Peyer's patch (tissue), 4 donors: ENCODE data around the gene CYP27A1. TPM values are rescaled to one million over a fixed set of nuclear protein-coding genes. Genes with fewer than 3 reads are reported as not detected.

Experiments
- DNase-seq, 3 donors: peaks; one replicate each; pipeline ENCODE4 v3.0.0-alpha.2; 2017 to 2019
- H3K27ac ChIP-seq, 4 donors: fragments of 200-600 bp; sonication (generic); one replicate each; pipeline ENCODE4 v1.5.1; 2016 to 2019
- H3K27me3 ChIP-seq, 2 donors: fragments of 200-600 bp; sonication (generic); one replicate each; pipeline ENCODE4 v1.5.1; 2019
- H3K36me3 ChIP-seq, 3 donors: fragments of 200-600 bp; sonication (generic); one replicate each; pipeline ENCODE4 v1.5.1; 2016 to 2019
- H3K4me1 ChIP-seq, 4 donors: fragments of 200-600 bp; sonication (generic); one replicate each; pipeline ENCODE4 v1.5.1; 2016 to 2019
- H3K4me3 ChIP-seq, 4 donors: fragments of 200-600 bp; sonication (generic); 1 replicate in 3 of 4; 2 replicates in 1 of 4; pipeline ENCODE4 v1.5.1; 2016 to 2019; ENCODE audit warnings: mild to moderate bottlenecking in 1 of 4
- H3K9me3 ChIP-seq, 4 donors: fragments of 200-600 bp; sonication (generic); one replicate each; pipeline ENCODE4 v1.5.1; 2016 to 2019; ENCODE audit warnings: mild to moderate bottlenecking in 1 of 4
- CTCF ChIP-seq, 6 experiments: fragments of 450-650 bp in 4 of 6; fragments of 200-600 bp in 2 of 6; sonication (generic) in 1 of 6; IDR thresholded peaks; one replicate each; pipeline ENCODE4 v1.5.1; 2017 to 2019; ENCODE audit warnings: antibody characterized with exemption in 6 of 6, mild to moderate bottlenecking in 3 of 6, moderate library complexity in 1 of 6
- POLR2A ChIP-seq, 2 donors: fragments of 450-650 bp; IDR thresholded peaks; one replicate each; pipeline ENCODE4 v1.5.1; 2017; ENCODE audit warnings: antibody characterized with exemption in 2 of 2, mild to moderate bottlenecking in 2 of 2, moderate library complexity in 2 of 2
- total RNA-seq, 4 donors: library from RNA; depleted of rRNA; stranded (reverse); fragments of >200 nt; gene quantifications; one replicate each; pipeline ENCODE4 v1.1.0, GENCODE V29; 2016

CYP27A1 gene
- total RNA-seq, 4 donors from 2014 or later, result 68.5 to 277 (median 168) TPM

DNA sequence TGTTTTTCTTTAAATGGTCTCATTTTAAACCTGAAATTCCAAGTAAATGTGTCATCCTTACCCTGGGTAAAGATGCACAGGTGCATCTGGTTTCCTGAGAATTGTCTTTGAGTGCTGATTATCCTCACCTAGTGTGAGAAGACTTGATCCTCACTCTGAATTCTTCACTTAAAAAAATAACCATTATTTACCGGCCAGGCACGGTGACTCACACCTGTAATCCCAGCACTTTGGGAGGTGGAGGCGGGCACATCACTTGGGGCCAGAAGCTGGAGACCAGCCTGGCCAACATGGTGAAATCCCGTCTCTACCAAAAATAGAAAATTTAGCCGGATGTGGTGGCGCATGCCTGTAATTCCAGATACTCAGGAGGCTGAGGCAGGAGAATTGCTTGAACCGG is 67.8 kb downstream of the CYP27A1 start:
- H3K4me3 ChIP-seq, result no peak overlapping the region
- H3K27ac ChIP-seq, result no peak overlapping the region
- no peak for DNase-seq
- no peaks in the 10 kb centered on the region for H3K9me3 ChIP-seq
- H3K4me1 ChIP-seq, result no peaks in the 10 kb centered on the region
- H3K36me3 ChIP-seq, result no peaks in the 10 kb centered on the region
- no peak for TF ChIP-seq CTCF (IDR thresholded peaks at IDR 0.05)
- TF ChIP-seq POLR2A (IDR thresholded peaks at IDR 0.05), result no peak
- no peaks in the 10 kb centered on the region for H3K27me3 ChIP-seq

DNA sequence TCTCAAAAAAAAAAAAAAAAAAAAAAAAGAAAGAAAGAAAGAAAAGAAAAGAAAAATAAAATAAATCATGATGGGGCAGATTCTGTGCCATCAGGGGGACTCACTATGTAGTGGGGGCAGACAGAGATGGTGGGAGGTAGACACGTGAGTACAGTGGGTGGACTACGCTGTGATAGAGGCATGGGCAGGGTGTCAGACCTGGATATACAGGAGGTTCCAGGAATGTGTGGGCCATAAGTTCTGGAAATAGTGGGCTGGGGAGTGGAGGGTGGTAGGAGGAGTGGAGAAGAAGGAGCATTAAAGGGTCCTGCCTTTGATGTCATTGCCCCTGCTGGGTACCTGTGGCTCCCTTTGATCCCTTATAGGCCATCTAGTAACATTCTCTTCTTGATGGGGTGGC is 68.8 kb downstream of the CYP27A1 start:
- Histone ChIP-seq H3K27me3 (no peaks in the 10 kb centered on the region), H3K4me3 (no peak overlapping the region), H3K27ac (no peak overlapping the region), H3K9me3 (no peaks in the 10 kb centered on the region), H3K36me3 (no peaks in the 10 kb centered on the region), H3K4me1 (no peaks in the 10 kb centered on the region)
- no peak for DNase-seq
- TF ChIP-seq POLR2A (IDR thresholded peaks at IDR 0.05) (no peak), CTCF (IDR thresholded peaks at IDR 0.05) (no peak)

- TF ChIP-seq POLR2A (IDR thresholded peaks at IDR 0.05), result no peak
- no peak for TF ChIP-seq CTCF (IDR thresholded peaks at IDR 0.05)
- H3K9me3 ChIP-seq, result no peaks in the 10 kb centered on the region
- no peaks in the 10 kb centered on the region for H3K36me3 ChIP-seq
- no peak overlapping the region for H3K27ac ChIP-seq
- H3K4me1 ChIP-seq, result no peaks in the 10 kb centered on the region
- H3K4me3 ChIP-seq, result no peak overlapping the region
- DNase-seq, result no peak
- no peaks in the 10 kb centered on the region for H3K27me3 ChIP-seq
Measured at GRCh38 chr2:218851286-218851685, 69.3 kb downstream of the CYP27A1 start.

- DNase-seq, result peak in 2 of 3 donors; percentile 71 to 89
- H3K4me3 ChIP-seq, result no peak overlapping the region
- no peak overlapping the region for H3K27ac ChIP-seq
- TF ChIP-seq CTCF (IDR thresholded peaks at IDR 0.05) (peak; percentile 59 to 78 (median 71)), POLR2A (IDR thresholded peaks at IDR 0.05) (no peak)
- H3K4me1 ChIP-seq, result no peaks in the 10 kb centered on the region
- no peaks in the 10 kb centered on the region for H3K27me3 ChIP-seq
- no peaks in the 10 kb centered on the region for H3K9me3 ChIP-seq
- H3K36me3 ChIP-seq, result no peaks in the 10 kb centered on the region
Measured at GRCh38 chr2:218852911-218853667, 71.1 kb downstream of the CYP27A1 start.

GRCh38 chr2:218853766-218854165 is 71.8 kb downstream of the CYP27A1 start:
- H3K4me1 ChIP-seq, result no peaks in the 10 kb centered on the region
- no peak overlapping the region for H3K4me3 ChIP-seq
- no peaks in the 10 kb centered on the region for H3K9me3 ChIP-seq
- no peaks in the 10 kb centered on the region for H3K36me3 ChIP-seq
- H3K27me3 ChIP-seq, result peaks cover 0 to 3% of the 10 kb centered on the region in 2 donors
- no peak for DNase-seq
- no peak overlapping the region for H3K27ac ChIP-seq
- TF ChIP-seq CTCF (IDR thresholded peaks at IDR 0.05), result no peak
- TF ChIP-seq POLR2A (IDR thresholded peaks at IDR 0.05), result no peak
